EL (cell line): ENCODE measurements around the gene TGFBR3.
A peak's percentile ranks its signal among the peaks of the same experiment; 100 is the strongest.
"Not testable (repeated sequence)": the region's sequence is repeated elsewhere in the genome, so short reads cannot be mapped to it uniquely, and the experiment has no call there.

ENCODE experiments used
- DNase-seq: peaks from one replicate; pipeline ENCODE4 v3.0.0-alpha.2; 2016

Gene TGFBR3

GRCh38 chr1:91674107-91674506 lies 211.8 kb downstream of the TGFBR3 start:
- no peak for DNase-seq

- no peak for DNase-seq
Measured at GRCh38 chr1:91673613-91674012, 212.3 kb downstream of the TGFBR3 start.

- DNase-seq = no peak
Measured at GRCh38 chr1:91672601-91673161, 213.3 kb downstream of the TGFBR3 start.

GRCh38 chr1:91670781-91671180 lies 215.2 kb downstream of the TGFBR3 start:
- no peak for DNase-seq

- DNase-seq = no peak
Measured at GRCh38 chr1:91669584-91670350, 216.2 kb downstream of the TGFBR3 start.

GRCh38 chr1:91666651-91667050 lies 219.3 kb downstream of the TGFBR3 start:
- not testable (repeated sequence) for DNase-seq

GRCh38 chr1:91661121-91661520 lies 224.8 kb downstream of the TGFBR3 start:
- no peak for DNase-seq

- DNase-seq = no peak
Measured at GRCh38 chr1:91660708-91661107, 225.2 kb downstream of the TGFBR3 start.

GRCh38 chr1:91655912-91656449 lies 230.0 kb downstream of the TGFBR3 start:
- DNase-seq = no peak

GRCh38 chr1:91653183-91653582 lies 232.8 kb downstream of the TGFBR3 start:
- DNase-seq = no peak

- peak; percentile 21 for DNase-seq
Measured at GRCh38 chr1:91651661-91652071, 234.3 kb downstream of the TGFBR3 start.

- DNase-seq = no peak
Measured at GRCh38 chr1:91651243-91651642, 234.7 kb downstream of the TGFBR3 start.

GRCh38 chr1:91650764-91651163 lies 235.2 kb downstream of the TGFBR3 start:
- DNase-seq = peak; percentile 99

GRCh38 chr1:91647061-91647460 lies 238.9 kb downstream of the TGFBR3 start:
- DNase-seq = no peak

- DNase-seq = no peak
Measured at GRCh38 chr1:91645031-91645430, 240.9 kb downstream of the TGFBR3 start.

GRCh38 chr1:91643431-91643830 lies 242.5 kb downstream of the TGFBR3 start:
- DNase-seq = no peak

- DNase-seq = no peak
Measured at GRCh38 chr1:91640877-91641526, 244.9 kb downstream of the TGFBR3 start.

- no peak for DNase-seq
Measured at GRCh38 chr1:91637539-91637994, 248.4 kb downstream of the TGFBR3 start.

GRCh38 chr1:91635763-91636162 lies 250.2 kb downstream of the TGFBR3 start:
- peak; percentile 34 for DNase-seq

GRCh38 chr1:91633438-91633837 lies 252.5 kb downstream of the TGFBR3 start:
- DNase-seq = no peak

- DNase-seq = no peak
Measured at GRCh38 chr1:91631718-91632330, 254.1 kb downstream of the TGFBR3 start.

- DNase-seq = no peak
Measured at GRCh38 chr1:91630803-91631202, 255.1 kb downstream of the TGFBR3 start.
